H7 (cell line): ENCODE measurements around the gene GNA15. TPM values are rescaled to one million over a fixed set of nuclear protein-coding genes. Genes with fewer than 3 reads are reported as not detected.
"Not testable (repeated sequence)": the region's sequence is repeated elsewhere in the genome, so short reads cannot be mapped to it uniquely, and the experiment has no call there.

Source experiments
- DNase-seq: peaks from one replicate; pipeline ENCODE4 v3.0.0; 2012
- H3K27me3 ChIP-seq: 2 replicates; pipeline ENCODE4 v1.6.0; 2011; ENCODE audit warnings: mild to moderate bottlenecking, low read length; ENCODE audit not compliant: control insufficient read depth, insufficient read depth
- H3K36me3 ChIP-seq: replicated peaks from 2 replicates; pipeline ENCODE4 v1.5.1; 2011; ENCODE audit warnings: low read length; ENCODE audit not compliant: control insufficient read depth, insufficient read depth
- H3K4me3 ChIP-seq: 2 replicates; pipeline ENCODE4 v1.5.1; 2011; ENCODE audit warnings: low read depth, mild to moderate bottlenecking, control low read depth, low read length, moderate library complexity; ENCODE audit not compliant: insufficient read depth
- total RNA-seq: library from RNA; depleted of rRNA; stranded (reverse); fragments of >200 nt; shearing (Covaris generic); gene quantifications from 2 replicates; pipeline ENCODE4 v1.2.3, GENCODE V29; 2014

GNA15 gene
- total RNA-seq, 1 experiment from 2014 or later, result not detected

DNA sequence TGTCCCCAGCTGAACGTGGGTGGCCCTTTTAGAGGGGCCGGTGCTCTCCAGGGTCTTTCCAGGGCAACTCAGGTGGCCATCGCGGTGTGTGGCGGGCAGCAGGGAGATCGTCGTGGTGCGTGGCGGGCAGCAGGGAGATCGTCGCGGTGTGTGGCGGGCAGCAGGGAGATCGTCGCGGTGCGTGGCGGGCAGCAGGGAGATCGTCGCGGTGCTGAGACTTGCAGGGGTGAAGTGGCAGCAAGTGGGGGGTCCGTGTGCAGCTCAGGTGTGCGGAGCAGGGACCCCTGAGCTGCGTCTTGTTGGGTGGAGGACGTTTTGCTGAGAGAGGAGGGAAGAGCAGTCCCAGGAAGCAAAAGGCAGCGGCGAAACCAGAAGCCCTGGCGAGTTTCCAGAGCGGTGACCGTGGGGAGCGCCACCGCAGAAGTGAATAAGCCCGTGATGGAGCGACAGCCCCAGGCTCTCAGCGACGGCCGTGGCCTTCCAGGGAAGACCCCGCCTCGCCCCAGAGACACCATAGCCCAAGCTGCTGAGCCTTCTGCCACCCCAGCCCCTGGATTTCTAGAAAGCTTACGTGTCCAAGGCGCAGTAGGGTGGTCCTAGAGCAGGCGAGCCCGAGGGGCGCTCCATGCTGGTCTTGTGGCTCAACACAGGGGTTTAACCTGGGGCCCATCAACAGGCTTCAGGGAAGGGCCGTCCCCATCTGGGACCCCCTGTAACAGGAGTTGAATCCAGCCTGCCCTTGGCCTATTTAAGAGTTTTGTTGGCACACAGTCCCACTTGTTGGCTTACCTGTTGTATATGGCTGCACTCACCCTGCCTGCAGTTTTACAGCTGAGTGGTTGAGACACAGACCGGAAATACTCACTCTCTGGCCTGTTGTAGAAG is 55.3 kb downstream of the GNA15 start:
- no peak overlapping the region for H3K4me3 ChIP-seq
- DNase-seq, result peak; percentile 50
- H3K36me3 ChIP-seq, result no peaks in the 10 kb centered on the region; the same call in none of the 2 replicates
- H3K27me3 ChIP-seq, result no peaks in the 10 kb centered on the region

DNA sequence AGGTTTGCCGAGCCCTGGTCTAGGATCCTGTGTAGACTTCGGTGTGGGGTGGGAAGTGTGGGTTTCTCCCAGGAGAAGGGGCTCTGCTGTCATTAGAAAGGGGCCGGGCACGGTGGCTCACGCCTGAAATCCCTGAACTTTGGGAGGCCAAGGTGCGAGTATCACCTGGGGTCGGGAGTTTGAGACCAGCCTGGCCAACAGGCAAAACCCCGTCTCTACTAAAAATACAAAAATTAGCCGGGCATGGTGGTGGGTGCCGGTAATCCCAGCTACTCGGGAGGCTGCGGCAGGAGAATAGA is 55.9 kb downstream of the GNA15 start:
- not testable (repeated sequence) for H3K4me3 ChIP-seq, H3K27me3 ChIP-seq, DNase-seq, H3K36me3 ChIP-seq

DNA sequence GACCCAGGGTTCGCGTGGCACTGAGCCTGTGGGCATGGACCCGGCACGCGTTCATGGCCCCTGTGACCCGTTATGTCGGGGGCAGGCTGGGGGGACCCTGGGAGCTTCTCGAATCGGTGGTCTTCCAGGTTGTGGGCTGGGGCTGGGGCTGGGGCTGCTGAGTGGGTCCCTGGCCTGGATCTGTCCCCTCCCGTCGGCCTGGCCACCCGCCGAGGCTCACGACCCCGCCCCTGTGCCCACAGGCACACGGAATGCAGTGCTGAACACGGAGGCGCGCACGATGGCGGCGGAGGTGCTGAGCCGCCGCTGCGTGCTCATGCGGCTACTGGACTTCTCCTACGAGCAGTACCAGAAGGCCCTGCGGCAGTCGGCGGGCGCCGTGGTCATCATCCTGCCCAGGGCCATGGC is 56.4 kb downstream of the GNA15 start:
- DNase-seq, result no peak
- H3K27me3 ChIP-seq, result no peaks in the 10 kb centered on the region

DNA sequence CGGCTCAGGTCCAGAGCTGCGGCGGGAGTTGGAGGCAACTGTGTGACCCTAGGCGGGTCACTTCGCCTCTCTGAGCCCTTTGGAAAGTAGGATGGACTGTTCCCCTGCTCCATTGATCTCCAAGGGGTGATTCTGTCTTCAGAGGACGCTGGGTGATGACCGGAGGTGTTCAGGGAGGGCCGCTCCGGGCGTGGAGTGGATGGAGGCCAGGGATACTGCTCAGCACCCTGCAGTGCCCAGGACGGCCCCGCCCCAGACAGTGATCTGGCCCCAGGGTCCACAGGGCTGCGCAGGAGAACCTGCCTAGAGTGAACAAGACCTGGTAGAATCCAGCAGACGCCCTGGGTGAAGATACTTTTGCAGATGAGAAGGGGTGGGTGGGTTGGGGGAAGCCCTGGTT is 56.9 kb downstream of the GNA15 start:
- H3K4me3 ChIP-seq, result no peak overlapping the region
- DNase-seq, result no peak
- H3K36me3 ChIP-seq, result no peaks in the 10 kb centered on the region; the same call in none of the 2 replicates
- no peaks in the 10 kb centered on the region for H3K27me3 ChIP-seq

More for the DNA sequence above, 56.4 kb downstream of the GNA15 start:
- Histone ChIP-seq H3K4me3 (no peak overlapping the region), H3K36me3 (no peaks in the 10 kb centered on the region; the same call in none of the 2 replicates)

DNA sequence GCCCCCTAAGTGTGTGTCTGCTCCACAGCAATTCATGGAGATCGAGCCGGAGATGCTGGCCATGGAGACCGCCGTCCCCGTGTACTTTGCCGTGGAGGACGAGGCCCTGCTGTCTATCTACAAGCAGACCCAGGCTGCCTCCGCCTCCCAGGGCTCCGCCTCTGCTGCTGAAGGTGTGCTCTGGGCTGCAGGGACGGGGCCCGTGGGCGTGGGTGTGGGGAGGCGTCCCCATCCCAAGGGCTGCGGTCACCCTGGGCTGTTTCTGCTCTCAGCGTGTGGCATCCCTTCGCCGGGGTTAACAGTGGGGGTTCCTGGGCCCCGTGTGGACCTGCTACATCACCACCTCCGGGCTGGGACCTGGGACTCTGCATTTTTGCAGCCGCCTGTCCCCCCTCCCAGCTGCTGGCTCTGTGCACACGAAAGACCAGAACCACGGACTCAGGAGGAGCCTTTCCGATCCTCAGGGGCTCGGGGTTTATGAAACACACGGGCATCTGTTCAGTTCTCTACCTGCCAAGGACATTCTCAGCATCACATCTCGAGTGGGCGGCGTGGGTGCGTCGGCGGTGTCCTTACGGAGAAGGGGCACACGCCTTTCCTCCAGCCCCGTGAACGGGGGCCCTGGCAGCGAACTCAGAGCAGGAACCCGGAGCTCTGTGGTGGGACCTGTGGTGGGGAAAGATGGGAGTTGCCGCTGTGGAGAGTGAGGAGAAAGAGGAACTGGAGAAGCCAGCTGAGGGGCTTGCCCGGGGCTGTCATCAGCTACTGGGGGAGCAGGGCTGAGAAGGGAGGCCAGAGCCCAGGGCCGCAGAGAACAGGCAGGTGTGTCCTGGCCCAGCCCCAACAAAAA is 57.6 kb downstream of the GNA15 start:
- no peaks in the 10 kb centered on the region; the same call in none of the 2 replicates for H3K36me3 ChIP-seq
- DNase-seq, result no peak
- no peaks in the 10 kb centered on the region for H3K27me3 ChIP-seq
- H3K4me3 ChIP-seq, result no peak overlapping the region

DNA sequence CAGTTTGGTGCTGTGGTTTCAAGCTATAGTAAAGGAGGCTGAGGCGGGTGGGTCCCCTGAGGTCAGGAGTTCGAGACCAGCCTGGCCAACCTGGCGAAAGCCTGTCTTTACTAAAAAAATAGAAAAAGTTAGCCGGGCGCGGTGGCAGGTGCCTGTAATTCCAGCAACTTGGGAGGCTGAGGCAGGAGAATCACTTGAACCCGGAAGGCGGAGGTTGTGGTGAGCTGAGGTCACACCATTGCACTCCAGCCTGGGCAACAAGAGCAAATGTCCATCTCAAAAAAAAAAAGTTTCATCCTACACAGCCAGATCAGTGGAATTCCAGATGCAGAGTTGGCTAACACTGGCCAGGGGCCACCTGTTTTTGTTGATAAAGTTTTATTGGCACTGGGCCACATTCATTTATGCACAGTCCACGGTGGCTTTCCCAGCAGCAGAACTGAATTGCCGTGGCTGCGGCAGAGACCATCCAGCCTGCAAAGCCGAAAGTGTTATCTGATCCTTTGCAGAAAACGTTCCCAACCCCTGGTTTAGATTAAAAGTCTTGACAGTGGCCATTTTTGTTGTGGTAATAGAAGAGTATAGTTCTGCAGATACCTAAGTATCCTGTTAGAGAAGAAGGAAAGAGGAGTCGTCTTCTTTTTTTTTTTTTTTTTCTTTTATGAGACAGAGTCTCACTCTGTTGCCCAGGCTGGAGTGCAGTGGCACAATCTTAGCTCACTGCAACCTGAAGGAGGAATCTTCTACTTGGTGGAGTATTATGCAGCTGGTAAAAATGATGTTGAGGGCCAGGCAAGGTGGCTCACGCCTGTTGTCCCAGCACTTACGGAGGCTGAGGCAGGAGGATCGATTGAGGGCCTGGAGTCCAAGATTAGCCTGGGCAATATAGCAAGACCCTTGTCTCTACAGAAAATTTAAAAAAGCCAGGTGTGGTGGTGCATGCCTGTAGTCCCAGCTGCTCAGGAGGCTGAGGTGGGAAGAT is 58.6 kb downstream of the GNA15 start:
- no peaks in the 10 kb centered on the region; the same call in none of the 2 replicates for H3K36me3 ChIP-seq
- no peaks in the 10 kb centered on the region for H3K27me3 ChIP-seq
- no peak overlapping the region for H3K4me3 ChIP-seq
- DNase-seq, result no peak

DNA sequence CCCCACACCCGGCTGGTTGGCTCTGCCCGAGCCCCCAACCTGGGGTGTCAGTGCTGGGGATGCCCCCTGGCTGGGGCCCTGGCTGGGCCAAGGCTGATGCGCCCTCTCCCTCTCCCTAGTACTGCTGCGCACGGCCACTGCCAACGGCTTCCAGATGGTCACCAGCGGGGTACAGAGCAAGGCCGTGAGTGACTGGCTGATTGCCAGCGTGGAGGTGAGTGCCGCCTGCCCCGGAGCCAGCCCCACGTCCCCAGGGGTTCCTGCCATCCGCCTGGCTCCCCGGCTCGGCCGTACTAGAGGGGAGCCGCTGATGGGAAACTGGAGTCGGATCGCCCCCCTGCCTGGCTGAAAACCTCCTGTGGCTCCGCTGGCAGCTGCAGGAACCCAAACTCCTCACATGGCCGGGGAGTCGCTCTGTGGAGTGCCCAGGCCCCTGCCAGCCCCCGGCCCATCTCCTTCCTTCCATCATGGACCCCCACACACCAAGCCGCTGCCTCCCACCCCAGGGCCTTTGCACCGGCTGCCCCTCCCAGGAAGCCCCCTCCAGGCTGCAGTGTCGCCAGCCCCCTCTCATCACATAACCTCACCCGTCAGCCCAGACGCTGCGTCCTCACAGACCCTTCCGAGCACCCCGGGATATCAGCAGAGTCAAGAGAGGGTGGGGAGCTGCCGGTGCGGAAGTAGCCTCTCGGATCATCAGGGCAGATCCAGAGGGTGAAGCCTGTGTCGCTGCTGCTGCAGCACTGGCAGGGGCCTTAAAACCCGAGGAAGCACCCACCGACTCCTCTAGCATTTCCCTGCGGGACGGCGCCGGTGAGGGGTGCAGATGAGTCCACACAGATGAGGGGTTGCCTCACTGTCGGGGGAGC is 60.5 kb downstream of the GNA15 start:
- Histone ChIP-seq H3K36me3 (no peaks in the 10 kb centered on the region; the same call in none of the 2 replicates), H3K4me3 (no peak overlapping the region), H3K27me3 (no peaks in the 10 kb centered on the region)
- no peak for DNase-seq

DNA sequence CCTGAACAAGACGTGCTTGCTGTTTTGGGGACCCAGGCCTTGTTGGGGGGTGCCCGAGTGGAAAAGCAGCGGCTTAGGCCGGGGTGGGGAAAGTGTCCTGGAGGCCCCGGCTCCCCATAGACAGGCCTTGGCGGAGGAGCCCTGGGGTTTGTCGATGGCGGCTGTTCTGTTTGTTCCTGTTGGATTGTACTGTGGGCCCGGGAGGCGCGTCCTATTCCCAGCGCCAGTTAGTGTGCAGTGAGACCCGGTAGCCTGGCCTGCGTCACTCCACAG is 61.0 kb downstream of the GNA15 start:
- no peaks in the 10 kb centered on the region; the same call in none of the 2 replicates for H3K36me3 ChIP-seq
- H3K4me3 ChIP-seq, result no peak overlapping the region
- H3K27me3 ChIP-seq, result no peaks in the 10 kb centered on the region
- DNase-seq, result no peak

DNA sequence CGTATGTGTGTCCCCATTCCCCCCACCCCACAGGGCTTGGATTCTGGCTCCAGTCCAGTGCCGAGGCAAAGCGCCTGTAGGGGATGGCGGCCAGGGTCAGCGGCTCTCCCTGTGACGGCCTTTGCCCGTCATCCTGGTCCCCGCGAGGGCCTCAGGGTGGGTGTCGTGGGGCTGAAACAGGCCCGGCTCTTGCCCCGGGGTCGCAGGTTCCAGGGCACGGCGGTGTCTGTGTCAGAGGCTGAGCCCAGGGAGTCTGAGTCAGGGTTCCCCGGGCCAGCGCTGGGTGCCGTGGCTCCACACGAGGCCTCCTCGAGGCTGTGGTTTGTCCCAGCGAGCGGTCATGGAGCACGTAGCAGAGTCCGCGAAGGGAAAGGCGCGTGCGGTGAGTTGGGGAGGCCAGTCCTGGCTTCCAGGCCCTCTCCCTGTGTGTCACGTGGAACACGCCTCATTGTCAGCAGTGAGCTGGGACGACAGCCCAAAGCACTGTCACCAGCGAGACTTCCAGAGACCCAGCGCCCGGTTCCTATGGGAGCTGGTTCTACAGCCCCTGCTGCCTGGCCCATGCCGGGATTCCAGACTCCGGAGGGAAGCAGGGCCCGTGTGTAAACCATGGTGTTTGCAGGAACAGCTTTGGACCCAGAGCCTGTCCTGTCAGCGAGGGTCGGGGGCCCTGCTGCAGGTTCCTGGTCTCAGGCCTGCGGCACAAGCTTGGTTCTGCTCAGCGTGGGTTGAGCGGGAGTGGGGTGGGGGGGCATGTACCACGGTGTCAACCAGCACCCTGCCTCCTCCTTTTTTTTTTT is 63.3 kb downstream of the GNA15 start:
- Histone ChIP-seq H3K27me3 (no peaks in the 10 kb centered on the region), H3K36me3 (no peaks in the 10 kb centered on the region; the same call in none of the 2 replicates), H3K4me3 (no peak overlapping the region)
- no peak for DNase-seq

DNA sequence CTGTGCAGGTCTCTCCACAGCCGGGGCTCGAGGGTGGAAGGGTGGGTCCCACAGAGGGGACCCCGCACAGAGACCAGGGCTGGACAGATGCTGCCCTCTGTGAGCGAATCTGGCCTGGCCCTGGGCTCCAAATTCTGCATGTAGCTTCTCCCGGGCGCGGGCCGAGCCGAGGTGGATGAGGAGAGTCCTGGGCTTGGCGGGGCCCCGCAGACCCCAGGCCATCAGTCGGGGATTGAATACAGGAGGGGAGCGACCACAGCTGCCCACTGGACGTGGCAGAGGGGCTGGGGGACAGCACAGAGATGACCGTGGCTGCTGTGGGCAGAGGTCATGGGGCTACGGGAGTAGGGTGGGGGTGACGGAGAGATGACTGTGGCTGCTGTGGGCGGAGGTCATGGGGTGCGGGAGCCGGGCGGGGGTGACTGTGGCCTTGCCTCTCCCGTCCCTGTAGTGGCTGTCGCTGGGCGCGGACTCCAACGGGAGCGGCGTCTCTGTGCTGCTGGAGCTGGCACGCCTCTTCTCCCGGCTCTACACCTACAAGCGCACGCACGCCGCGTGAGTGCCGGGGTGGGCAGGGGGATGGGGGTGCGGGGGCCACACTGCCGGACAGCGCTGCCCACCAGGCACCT is 65.4 kb downstream of the GNA15 start:
- H3K27me3 ChIP-seq, result no peaks in the 10 kb centered on the region
- no peaks in the 10 kb centered on the region; the same call in 1 of the 2 replicates for H3K36me3 ChIP-seq
- peak; percentile 64 for DNase-seq
- H3K4me3 ChIP-seq, result no peak overlapping the region

DNA sequence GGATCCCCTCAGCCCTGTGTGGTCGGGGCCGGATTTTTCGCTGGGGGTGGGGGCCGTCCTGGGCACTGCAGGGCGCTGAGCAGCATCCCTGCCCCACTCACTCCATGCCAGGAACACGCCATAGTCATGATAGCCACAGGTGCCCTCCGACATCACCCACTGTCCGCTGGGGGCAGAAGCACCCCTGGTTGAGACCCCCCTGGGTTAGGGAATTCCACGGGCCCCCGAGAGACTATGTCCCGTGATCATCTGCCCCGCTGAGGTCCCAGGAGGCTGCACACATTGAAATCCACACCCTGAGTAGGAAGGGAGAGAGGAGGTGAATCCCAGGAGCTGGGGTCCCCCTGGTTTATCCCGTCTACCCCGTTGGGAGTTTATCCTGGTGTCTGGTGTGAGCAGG is 66.1 kb downstream of the GNA15 start:
- Histone ChIP-seq H3K36me3 (peaks cover under 1% of the 10 kb centered on the region), H3K4me3 (no peak overlapping the region), H3K27me3 (no peaks in the 10 kb centered on the region)
- DNase-seq, result no peak

DNA sequence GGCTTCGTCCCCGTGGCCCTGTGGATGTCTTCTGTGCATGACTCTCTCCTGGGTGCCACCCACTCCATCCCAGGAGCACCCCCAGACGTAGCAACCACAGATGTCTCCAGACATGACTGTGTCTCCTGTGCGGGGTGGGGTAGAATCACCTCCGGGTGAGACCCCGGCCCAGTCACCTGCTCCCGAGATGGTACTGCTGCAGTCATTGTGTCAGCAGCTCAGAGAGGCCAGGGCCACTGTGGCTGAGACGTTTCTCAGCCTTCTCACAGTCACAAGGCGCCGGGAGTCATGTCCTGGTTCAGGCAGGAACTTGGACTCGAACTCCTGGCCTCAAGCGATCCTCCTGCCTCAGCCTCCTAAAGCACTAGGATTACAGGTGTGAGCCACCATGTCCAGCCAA is 66.5 kb downstream of the GNA15 start:
- Histone ChIP-seq H3K4me3 (no peak overlapping the region), H3K36me3 (peaks cover 5% of the 10 kb centered on the region), H3K27me3 (no peaks in the 10 kb centered on the region)
- no peak for DNase-seq
